ENCODE measurements around the gene RASL10B.
A peak's percentile ranks its signal among the peaks of the same experiment; 100 is the strongest.

The RASL10B gene

GRCh38 chr17:35764123-35764991, 32.9 kb downstream of the RASL10B start:
- Mint-ChIP-seq H3K4me1 (peaks cover 14% of the 10 kb centered on the region), H3K27me3 (no peaks in the 10 kb centered on the region), H3K9me3 (no peaks in the 10 kb centered on the region), H3K4me3 (peak overlapping the region; percentile 89 to 98), H3K27ac (peak overlapping the region; percentile 14 to 79)
- ATAC-seq = peak; percentile 95
- DNase-seq = peak; percentile 94 to 95

- no peaks in the 10 kb centered on the region for H3K9me3 Mint-ChIP-seq
- H3K27ac Mint-ChIP-seq = no peak overlapping the region
- DNase-seq (no peak), ATAC-seq (no peak)
- no peaks in the 10 kb centered on the region for H3K27me3 Mint-ChIP-seq
- H3K4me3 Mint-ChIP-seq = peak overlapping the region; percentile 89 to 98
- H3K4me1 Mint-ChIP-seq = peaks cover 14% of the 10 kb centered on the region
Observed at GRCh38 chr17:35765086-35765710, 33.8 kb downstream of the RASL10B start.

GRCh38 chr17:35765756-35766488, 34.5 kb downstream of the RASL10B start:
- H3K4me3 Mint-ChIP-seq = no peak overlapping the region
- no peaks in the 10 kb centered on the region for H3K9me3 Mint-ChIP-seq
- DNase-seq (no peak), ATAC-seq (no peak)
- H3K4me1 Mint-ChIP-seq = peaks cover 14% of the 10 kb centered on the region
- H3K27me3 Mint-ChIP-seq = no peaks in the 10 kb centered on the region
- no peak overlapping the region for H3K27ac Mint-ChIP-seq

- Mint-ChIP-seq H3K4me3 (no peak overlapping the region), H3K27me3 (no peaks in the 10 kb centered on the region), H3K4me1 (peaks cover 14% of the 10 kb centered on the region), H3K9me3 (no peaks in the 10 kb centered on the region), H3K27ac (no peak overlapping the region)
- DNase-seq (no peak), ATAC-seq (no peak)
Observed at GRCh38 chr17:35766489-35766877, 35.0 kb downstream of the RASL10B start.

- no peak overlapping the region for H3K27ac Mint-ChIP-seq
- ATAC-seq = no peak
- peak in 1 of 2 donors; percentile 29 for DNase-seq
- peaks cover 14% of the 10 kb centered on the region for H3K4me1 Mint-ChIP-seq
- no peaks in the 10 kb centered on the region for H3K27me3 Mint-ChIP-seq
- H3K4me3 Mint-ChIP-seq = no peak overlapping the region
- no peaks in the 10 kb centered on the region for H3K9me3 Mint-ChIP-seq
Observed at GRCh38 chr17:35766903-35767510, 35.6 kb downstream of the RASL10B start.

- H3K9me3 Mint-ChIP-seq = no peaks in the 10 kb centered on the region
- DNase-seq (no peak), ATAC-seq (no peak)
- no peak overlapping the region for H3K4me3 Mint-ChIP-seq
- H3K27me3 Mint-ChIP-seq = peaks cover 13% of the 10 kb centered on the region
- no peak overlapping the region for H3K27ac Mint-ChIP-seq
- peaks cover 12% of the 10 kb centered on the region for H3K4me1 Mint-ChIP-seq
Observed at GRCh38 chr17:35768797-35769196, 37.4 kb downstream of the RASL10B start.

- Mint-ChIP-seq H3K4me1 (peaks cover 3% of the 10 kb centered on the region), H3K4me3 (no peak overlapping the region), H3K9me3 (no peaks in the 10 kb centered on the region), H3K27me3 (peaks cover 22% of the 10 kb centered on the region), H3K27ac (no peak overlapping the region)
- no peak for ATAC-seq
- no peak for DNase-seq
Observed at GRCh38 chr17:35769895-35770486, 38.6 kb downstream of the RASL10B start.

- Mint-ChIP-seq H3K4me3 (no peak overlapping the region), H3K9me3 (no peaks in the 10 kb centered on the region), H3K4me1 (no peaks in the 10 kb centered on the region), H3K27me3 (peaks cover 22% of the 10 kb centered on the region), H3K27ac (no peak overlapping the region)
- ATAC-seq (no peak), DNase-seq (no peak)
Observed at GRCh38 chr17:35773129-35773528, 41.7 kb downstream of the RASL10B start.

- H3K4me1 Mint-ChIP-seq = no peaks in the 10 kb centered on the region
- H3K27me3 Mint-ChIP-seq = peaks cover 22% of the 10 kb centered on the region
- no peak overlapping the region for H3K27ac Mint-ChIP-seq
- no peak overlapping the region for H3K4me3 Mint-ChIP-seq
- ATAC-seq (no peak), DNase-seq (no peak)
- no peaks in the 10 kb centered on the region for H3K9me3 Mint-ChIP-seq
Observed at GRCh38 chr17:35773679-35774425, 42.4 kb downstream of the RASL10B start.

GRCh38 chr17:35774499-35774898, 43.1 kb downstream of the RASL10B start:
- ATAC-seq (no peak), DNase-seq (no peak)
- Mint-ChIP-seq H3K4me3 (no peak overlapping the region), H3K27ac (no peak overlapping the region), H3K4me1 (no peaks in the 10 kb centered on the region), H3K9me3 (no peaks in the 10 kb centered on the region), H3K27me3 (peaks cover 22% of the 10 kb centered on the region)

- no peaks in the 10 kb centered on the region for H3K4me1 Mint-ChIP-seq
Observed at GRCh38 chr17:35775039-35775438, 43.6 kb downstream of the RASL10B start.

GRCh38 chr17:35775583-35775982, 44.1 kb downstream of the RASL10B start:
- Mint-ChIP-seq H3K4me3 (no peak overlapping the region), H3K4me1 (no peaks in the 10 kb centered on the region), H3K9me3 (no peaks in the 10 kb centered on the region), H3K27me3 (peaks cover 22% of the 10 kb centered on the region), H3K27ac (no peak overlapping the region)
- DNase-seq (no peak), ATAC-seq (no peak)

More at GRCh38 chr17:35775039-35775438, 43.6 kb downstream of the RASL10B start:
- H3K9me3 Mint-ChIP-seq = no peaks in the 10 kb centered on the region
- H3K27ac Mint-ChIP-seq = peak overlapping the region in 1 of 2 donors; percentile 25
- no peak for ATAC-seq
- no peak overlapping the region for H3K4me3 Mint-ChIP-seq
- peaks cover 22% of the 10 kb centered on the region for H3K27me3 Mint-ChIP-seq
- no peak for DNase-seq

- Mint-ChIP-seq H3K4me1 (no peaks in the 10 kb centered on the region), H3K27ac (no peak overlapping the region), H3K9me3 (no peaks in the 10 kb centered on the region), H3K4me3 (no peak overlapping the region), H3K27me3 (peaks cover 10% of the 10 kb centered on the region)
- no peak for ATAC-seq
- DNase-seq = no peak
Observed at GRCh38 chr17:35778641-35779196, 47.3 kb downstream of the RASL10B start.

GRCh38 chr17:35780950-35781349, 49.5 kb downstream of the RASL10B start:
- DNase-seq (no peak), ATAC-seq (no peak)
- Mint-ChIP-seq H3K9me3 (no peaks in the 10 kb centered on the region), H3K4me3 (no peak overlapping the region), H3K27ac (no peak overlapping the region), H3K27me3 (no peaks in the 10 kb centered on the region), H3K4me1 (no peaks in the 10 kb centered on the region)

All from stimulated activated naive CD8-positive, alpha-beta T cell treated with anti-CD3 and anti-CD28 coated beads, Interleukin-15, amount 100 ng/mL, for 72 hours (primary cell).